Keratinocyte (primary cell): Measurements from ENCODE around the gene FBXO46. TPM values are rescaled to one million over a fixed set of nuclear protein-coding genes. Genes with fewer than 3 reads are reported as not detected.

Experiments used
- DNase-seq: peaks from one replicate; pipeline ENCODE4 v3.0.0-alpha.2; 2011; ENCODE audit warnings: low read depth, missing footprints, low spot score
- FAIRE-seq: peaks from 2 replicates; lab custom pipeline; 2011; peaks lifted over from hg19 to GRCh38; lab: Jason Lieb, UNC
- H2AFZ ChIP-seq: 2 replicates; pipeline ENCODE4 v1.6.0; 2012; ENCODE audit warnings: low read length, control low read depth, inconsistent platforms; ENCODE audit not compliant: control insufficient read depth
- H3K27ac ChIP-seq: 2 replicates; pipeline ENCODE4 v1.5.1; 2011; ENCODE audit warnings: low read length; ENCODE audit not compliant: control insufficient read depth, insufficient read depth
- H3K27me3 ChIP-seq: 3 replicates; pipeline ENCODE4 v1.6.0; 2011; ENCODE audit warnings: low read length; ENCODE audit not compliant: control insufficient read depth, insufficient read depth; ENCODE audit errors: extremely low read depth
- H3K36me3 ChIP-seq, 2 experiments: 2 replicates in 1 of 2; 3 replicates in 1 of 2; pipeline ENCODE4 v1.5.1; 2011; ENCODE audit warnings: low read length in 2 of 2, mild to moderate bottlenecking in 1 of 2; ENCODE audit not compliant: control insufficient read depth in 2 of 2, insufficient read depth in 2 of 2; ENCODE audit errors: extremely low read depth in 1 of 2
- H3K4me1 ChIP-seq: 3 replicates; pipeline ENCODE4 v1.5.1; 2011; ENCODE audit warnings: low read length; ENCODE audit not compliant: control insufficient read depth, insufficient read depth; ENCODE audit errors: extremely low read depth
- H3K4me2 ChIP-seq: 3 replicates; pipeline ENCODE4 v1.6.0; 2011; ENCODE audit warnings: low read depth, low read length; ENCODE audit not compliant: control insufficient read depth, insufficient read depth; ENCODE audit errors: extremely low read depth
- H3K4me3 ChIP-seq, 3 experiments: fragments of 200-600 bp in 1 of 3; sonication (generic) in 1 of 3; 2 replicates in 2 of 3; 3 replicates in 1 of 3; pipeline ENCODE4 v1.5.1; 2011 to 2016; ENCODE audit warnings: low read length in 3 of 3, mild to moderate bottlenecking in 3 of 3, control low read depth in 2 of 3, inconsistent platforms in 1 of 3, low read depth in 1 of 3, mixed read lengths in 1 of 3, mixed run types in 1 of 3, moderate library complexity in 1 of 3; ENCODE audit not compliant: control insufficient read depth in 2 of 3, insufficient read depth in 2 of 3; ENCODE audit errors: extremely low read depth in 1 of 3
- H3K79me2 ChIP-seq: 2 replicates; pipeline ENCODE4 v1.6.0; 2012; ENCODE audit warnings: low read length; ENCODE audit not compliant: control insufficient read depth, insufficient read depth
- H3K9ac ChIP-seq: 3 replicates; pipeline ENCODE4 v1.6.0; 2011; ENCODE audit warnings: low read length; ENCODE audit not compliant: control insufficient read depth, insufficient read depth; ENCODE audit errors: extremely low read depth
- H3K9me1 ChIP-seq: 3 replicates; pipeline ENCODE4 v1.6.0; 2011; ENCODE audit warnings: low read length; ENCODE audit not compliant: control insufficient read depth, insufficient read depth; ENCODE audit errors: extremely low read depth
- H3K9me3 ChIP-seq: 2 replicates; pipeline ENCODE4 v1.5.1; 2012; ENCODE audit warnings: low read depth, low read length; ENCODE audit not compliant: control insufficient read depth
- H4K20me1 ChIP-seq: 3 replicates; pipeline ENCODE4 v1.6.0; 2011; ENCODE audit warnings: low read length; ENCODE audit not compliant: control insufficient read depth, insufficient read depth; ENCODE audit errors: extremely low read depth
- CTCF ChIP-seq, 3 experiments: IDR thresholded peaks in 1 of 3; conservative IDR thresholded peaks in 1 of 3; optimal IDR thresholded peaks in 1 of 3; 2 replicates in 2 of 3; 3 replicates in 1 of 3; pipeline versions ENCODE3 to v1.5.1; 2011; ENCODE audit warnings: low read length in 3 of 3, mild to moderate bottlenecking in 3 of 3, moderate library complexity in 2 of 3, control low read depth in 1 of 3, inconsistent platforms in 1 of 3; ENCODE audit not compliant: insufficient read depth in 2 of 3; ENCODE audit errors: extremely low read depth in 1 of 3
- EZH2 ChIP-seq: IDR thresholded peaks from one replicate; pipeline ENCODE4 v1.6.1; 2012; ENCODE audit warnings: inconsistent platforms, mild to moderate bottlenecking, low read length, moderate library complexity
- dilution Hi-C: fragments of 300-500 bp; cut with MboI; formaldehyde crosslinking; loops from one replicate; pipeline ENCODE4 v1.7.0; 2020; ENCODE audit warnings: low sequenced_read_pairs; ENCODE audit not compliant: extremely low pct_ligation_motif_present
- polyA minus RNA-seq, 3 experiments: library from RNA; depleted of rRNA, polyadenylated mRNA; stranded (reverse); fragments of >200 nt; gene quantifications; 1 replicate in 1 of 3; 2 replicates in 1 of 3; 3 replicates in 1 of 3; pipeline ENCODE4 v1.2.3, GENCODE V29; 2011
- polyA plus RNA-seq, 5 experiments: library from polyadenylated mRNA; depleted of rRNA in 3 of 5; stranded (reverse) in 3 of 5; stranded (forward) in 1 of 5; unstranded in 1 of 5; fragments of >200 nt; gene quantifications; 1 replicate in 1 of 5; 2 replicates in 3 of 5; 3 replicates in 1 of 5; pipeline versions ENCODE4 v1.2.1 to v1.2.3, GENCODE V29; 2011 to 2012; ENCODE audit warnings: missing spikeins in 2 of 5, low read depth in 1 of 5, low replicate concordance in 1 of 5

Gene FBXO46
- polyA plus RNA-seq = 2.1 to 2.4 TPM (median 2.4 TPM) in 3 replicates
- polyA plus RNA-seq (2011; ENCODE audit: low read depth) = 1.6 TPM
- 1.5 and 3.0 TPM in 2 replicates for polyA plus RNA-seq (2011; cell fraction: cytosol; rRNA removed)
- polyA plus RNA-seq (2011; cell fraction: nucleus; rRNA removed) = 8.6 and 11.8 TPM in 2 replicates
- polyA plus RNA-seq (2012; ENCODE audit: low replicate concordance) = 5.0 and 6.4 TPM in 2 replicates
- polyA minus RNA-seq = 1.8 to 2.8 TPM (median 2.7 TPM) in 3 replicates
- 6.9 TPM for polyA minus RNA-seq (2011; cell fraction: cytosol; rRNA and poly(A)+ RNA removed)
- 7.2 and 8.1 TPM in 2 replicates for polyA minus RNA-seq (2011; cell fraction: nucleus; rRNA and poly(A)+ RNA removed)

GRCh38 chr19:45730368-45731288 is at the start of gene FBXO46:
FBXO46 (minus strand) TSS chr19:45730896; CDS start chr19:45713495, 17,401 bp downstream.
- dilution Hi-C loops = no loop called here
- peak; percentile 83 for FAIRE-seq
- peak within 1 kb of the TSS; percentile 82 for H3K27ac ChIP-seq

DNA sequence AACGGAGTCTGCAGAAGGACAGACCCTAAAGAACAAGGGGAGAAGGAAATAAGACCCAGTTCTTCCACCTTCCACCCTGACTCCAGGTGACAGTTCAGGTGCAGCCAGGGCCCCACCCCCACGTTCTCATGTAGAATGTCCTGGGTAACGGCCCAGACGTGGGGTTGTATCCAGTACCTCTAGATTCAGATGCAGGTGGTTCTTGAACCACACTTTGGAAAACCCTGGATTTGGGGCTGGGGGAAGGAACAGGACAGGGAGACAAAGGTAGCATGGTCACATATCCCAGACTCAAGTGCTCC is 49.4 kb upstream of the FBXO46 start:
- TF ChIP-seq CTCF (optimal IDR thresholded peaks at IDR 0.05 in 1 of 3, IDR thresholded peaks at IDR 0.05 in 1 of 3, conservative IDR thresholded peaks at IDR 0.05 in 1 of 3; ENCODE audit: extremely low read depth in 1 of 3, insufficient read depth in 2 of 3, low read length in 3 of 3) = no peak
- TF ChIP-seq EZH2 = no peak
- Histone ChIP-seq H3K36me3 (peaks cover 11 to 16% of the 10 kb centered on the region in 2 experiments), H4K20me1 (peaks cover 13% of the 10 kb centered on the region), H3K9ac (no peak overlapping the region), H3K27me3 (no peaks in the 10 kb centered on the region), H2AFZ (no peak overlapping the region), H3K27ac (no peak overlapping the region), H3K79me2 (no peaks in the 10 kb centered on the region), H3K4me2 (peak overlapping the region; percentile 80), H3K4me3 (no peak overlapping the region), H3K9me1 (no peaks in the 10 kb centered on the region), H3K4me1 (peaks cover 33% of the 10 kb centered on the region), H3K9me3 (no peaks in the 10 kb centered on the region)
- no peak for FAIRE-seq
- dilution Hi-C loops = no loop called here
- no peak for DNase-seq

More at GRCh38 chr19:45730368-45731288, at the start of gene FBXO46:
- peak; percentile 91 for DNase-seq
- peak within 1 kb of the TSS; percentile 86 to 99 (median 97) for H3K4me3 ChIP-seq
- H3K4me2 ChIP-seq = peak within 1 kb of the TSS; percentile 95
- no peaks in the 10 kb centered on the region for H3K9me1 ChIP-seq
- peaks cover 48% of the 10 kb centered on the region for H3K79me2 ChIP-seq
- H3K9ac ChIP-seq = peak within 1 kb of the TSS; percentile 97
- H3K4me1 ChIP-seq = peaks cover 18% of the 10 kb centered on the region
- H3K27me3 ChIP-seq = no peaks in the 10 kb centered on the region
- peaks cover 5% of the 10 kb centered on the region for H4K20me1 ChIP-seq
- no peaks in the 10 kb centered on the region for H3K36me3 ChIP-seq
- no peaks in the 10 kb centered on the region for H3K9me3 ChIP-seq
- TF ChIP-seq CTCF (optimal IDR thresholded peaks at IDR 0.05 in 1 of 3, IDR thresholded peaks at IDR 0.05 in 1 of 3, conservative IDR thresholded peaks at IDR 0.05 in 1 of 3; ENCODE audit: extremely low read depth in 1 of 3, insufficient read depth in 2 of 3, low read length in 3 of 3) (peak in 2 of 3 experiments; percentile 9 to 19), EZH2 (no peak)
- peak within 1 kb of the TSS; percentile 83 for H2AFZ ChIP-seq
